Esophagus muscularis mucosa (tissue), 4 donors: ENCODE measurements around the gene FES.

Experiments
- CTCF ChIP-seq, 3 experiments: fragments of 200-600 bp in 2 of 3; fragments of 450-650 bp in 1 of 3; sonication (generic) in 2 of 3; IDR thresholded peaks; one replicate each; pipeline ENCODE4 v1.5.1; 2017 to 2019; ENCODE audit warnings: antibody characterized with exemption in 3 of 3, mild to moderate bottlenecking in 2 of 3, moderate library complexity in 1 of 3
- EP300 ChIP-seq: sonication (generic); formaldehyde crosslinking; IDR thresholded peaks from one replicate; pipeline ENCODE4 v1.6.1; 2017; ENCODE audit warnings: antibody characterized with exemption
- POLR2AphosphoS5 ChIP-seq, 2 donors: sonication (generic); formaldehyde crosslinking; IDR thresholded peaks; one replicate each; pipeline ENCODE4 v1.6.1; 2017; ENCODE audit warnings: antibody characterized with exemption in 2 of 2

- TF ChIP-seq CTCF (IDR thresholded peaks at IDR 0.05) (no peak), EP300 (no peak), POLR2AphosphoS5 (IDR thresholded peaks at IDR 0.05) (no peak)
These were observed 24.8 kb upstream of the FES start for GRCh38 chr15:90859234-90860131.
